T47D (cell line): ENCODE results near the gene ST3GAL6.
"Not testable (repeated sequence)": the region's sequence is repeated elsewhere in the genome, so short reads cannot be mapped to it uniquely, and the experiment has no call there.

ENCODE experiments used
- DNase-seq, 2 experiments: peaks; one replicate each; pipeline versions ENCODE4 v3.0.0 to v3.0.0-alpha.2; 2011 to 2012; ENCODE audit warnings: low read depth in 1 of 2, low spot score in 1 of 2
- JUND ChIP-seq: IDR thresholded peaks from 2 replicates; pipeline ENCODE4 v1.6.1; 2012; ENCODE audit warnings: low read depth
- in situ Hi-C: cut with HindIII; loops from 2 replicates; pipeline ENCODE4 v1.10.0; 2016; ENCODE audit warnings: low sequenced_read_pairs, low pct_unique_long_range_greater_than_20kb

ST3GAL6 gene

GRCh38 chr3:98824256-98824655, 61.1 kb downstream of the ST3GAL6 start:
- no peak for DNase-seq
- TF ChIP-seq JUND, result no peak
- in situ Hi-C loops, result no loop called here

GRCh38 chr3:98826126-98826525, 63.0 kb downstream of the ST3GAL6 start:
- TF ChIP-seq JUND, result no peak
- in situ Hi-C loops, result no loop called here
- DNase-seq, result no peak

- in situ Hi-C loops, result no loop called here
- DNase-seq, result no peak
- no peak for TF ChIP-seq JUND
Measured at GRCh38 chr3:98827221-98827920, 64.2 kb downstream of the ST3GAL6 start.

- in situ Hi-C loops, result no loop called here
- TF ChIP-seq JUND, result no peak
- no peak for DNase-seq
Measured at GRCh38 chr3:98829246-98829832, 66.2 kb downstream of the ST3GAL6 start.

GRCh38 chr3:98831060-98831459, 67.9 kb downstream of the ST3GAL6 start:
- in situ Hi-C loops, DNase-seq: not testable (repeated sequence)

- DNase-seq, result no peak
- in situ Hi-C loops, result no loop called here
- no peak for TF ChIP-seq JUND
Measured at GRCh38 chr3:98839846-98840245, 76.7 kb downstream of the ST3GAL6 start.

GRCh38 chr3:98843266-98843959, 80.3 kb downstream of the ST3GAL6 start:
- TF ChIP-seq JUND, result no peak
- in situ Hi-C loops, result no loop called here
- DNase-seq, result no peak
